IPS-11a (cell line): Measurements from ENCODE around the gene PPEF2.
"Not testable (repeated sequence)": the region's sequence is repeated elsewhere in the genome, so short reads cannot be mapped to it uniquely, and the experiment has no call there.

ENCODE experiments used
- H3K4me3 ChIP-seq: one replicate; pipeline ENCODE4 v1.5.1; 2013; ENCODE audit warnings: low read depth, low read length, control low read depth

PPEF2 gene

GRCh38 chr4:75895744-75896314, 6.4 kb downstream of the PPEF2 start:
- no peak overlapping the region for H3K4me3 ChIP-seq

- H3K4me3 ChIP-seq, result no peak overlapping the region
Observed at GRCh38 chr4:75892508-75892907, 9.7 kb downstream of the PPEF2 start.

GRCh38 chr4:75891611-75892010, 10.6 kb downstream of the PPEF2 start:
- no peak overlapping the region for H3K4me3 ChIP-seq

- no peak overlapping the region for H3K4me3 ChIP-seq
Observed at GRCh38 chr4:75889537-75890199, 12.6 kb downstream of the PPEF2 start.

GRCh38 chr4:75886104-75886503, 16.1 kb downstream of the PPEF2 start:
- no peak overlapping the region for H3K4me3 ChIP-seq

GRCh38 chr4:75881476-75881875, 20.8 kb downstream of the PPEF2 start:
- no peak overlapping the region for H3K4me3 ChIP-seq

- H3K4me3 ChIP-seq, result no peak overlapping the region
Observed at GRCh38 chr4:75880278-75880677, 22.0 kb downstream of the PPEF2 start.

GRCh38 chr4:75878246-75878756, 24.0 kb downstream of the PPEF2 start:
- no peak overlapping the region for H3K4me3 ChIP-seq

GRCh38 chr4:75876218-75876617, 26.0 kb downstream of the PPEF2 start:
- H3K4me3 ChIP-seq, result no peak overlapping the region

- H3K4me3 ChIP-seq, result no peak overlapping the region
Observed at GRCh38 chr4:75869100-75869499, 33.2 kb downstream of the PPEF2 start.

- no peak overlapping the region for H3K4me3 ChIP-seq
Observed at GRCh38 chr4:75867130-75867529, 35.1 kb downstream of the PPEF2 start.

- H3K4me3 ChIP-seq, result no peak overlapping the region
Observed at GRCh38 chr4:75860606-75861005, 41.6 kb downstream of the PPEF2 start.

GRCh38 chr4:75858721-75859120, 43.5 kb downstream of the PPEF2 start:
- no peak overlapping the region for H3K4me3 ChIP-seq

GRCh38 chr4:75849461-75849860, 52.8 kb downstream of the PPEF2 start:
- H3K4me3 ChIP-seq, result no peak overlapping the region

GRCh38 chr4:75848891-75849290, 53.4 kb downstream of the PPEF2 start:
- H3K4me3 ChIP-seq, result no peak overlapping the region

GRCh38 chr4:75848171-75848760, 54.0 kb downstream of the PPEF2 start:
- H3K4me3 ChIP-seq, result not testable (repeated sequence)

- H3K4me3 ChIP-seq, result no peak overlapping the region
Observed at GRCh38 chr4:75845992-75846391, 56.3 kb downstream of the PPEF2 start.

GRCh38 chr4:75844151-75844662, 58.0 kb downstream of the PPEF2 start:
- H3K4me3 ChIP-seq, result no peak overlapping the region

- H3K4me3 ChIP-seq, result no peak overlapping the region
Observed at GRCh38 chr4:75843596-75843995, 58.7 kb downstream of the PPEF2 start.

- H3K4me3 ChIP-seq, result no peak overlapping the region
Observed at GRCh38 chr4:75841641-75842520, 60.4 kb downstream of the PPEF2 start.

GRCh38 chr4:75834772-75835154, 67.5 kb downstream of the PPEF2 start:
- no peak overlapping the region for H3K4me3 ChIP-seq
